ENCODE results near the gene PLXNA2. TPM values are rescaled to one million over a fixed set of nuclear protein-coding genes. Genes with fewer than 3 reads are reported as not detected.

Gene PLXNA2
- total RNA-seq, 2 experiments from 2014 or later = 0.84 to 1.6 TPM

- ChIA-PET POLR2A (interaction anchor here (0.9 kb wide), 1 partner anchor 57 kb away, joined by 3 read pairs; no protein-coding TSS in a partner anchor), CTCF (interaction anchor here (1.2 kb wide), 1 partner anchor 86 kb away, joined by 4 read pairs; no protein-coding TSS in a partner anchor)
- H3K4me1 Mint-ChIP-seq (ENCODE audit: low read depth) = no peaks in the 10 kb centered on the region
- ATAC-seq (no peak), DNase-seq (no peak)
- H3K27ac Mint-ChIP-seq = no peak overlapping the region
- no peaks in the 10 kb centered on the region for H3K36me3 Mint-ChIP-seq (ENCODE audit: low read depth)
- H3K4me3 Mint-ChIP-seq = no peak overlapping the region
- H3K9me3 Mint-ChIP-seq (ENCODE audit: insufficient read depth) = no peaks in the 10 kb centered on the region
- peaks cover 24% of the 10 kb centered on the region for H3K27me3 Mint-ChIP-seq (ENCODE audit: low read depth)
Measured at GRCh38 chr1:208158640-208159554, 85.3 kb downstream of the PLXNA2 start.

GRCh38 chr1:208157769-208158168, 86.4 kb downstream of the PLXNA2 start:
- Mint-ChIP-seq H3K27me3 (ENCODE audit: low read depth) (peaks cover 15% of the 10 kb centered on the region), H3K4me3 (no peak overlapping the region), H3K36me3 (ENCODE audit: low read depth) (no peaks in the 10 kb centered on the region), H3K27ac (no peak overlapping the region), H3K9me3 (ENCODE audit: insufficient read depth) (no peaks in the 10 kb centered on the region), H3K4me1 (ENCODE audit: low read depth) (no peaks in the 10 kb centered on the region)
- ChIA-PET POLR2A (interaction anchor here (0.9 kb wide), 1 partner anchor 56 kb away, joined by 3 read pairs; no protein-coding TSS in a partner anchor), CTCF (interaction anchor here (1.2 kb wide), 1 partner anchor 87 kb away, joined by 4 read pairs; no protein-coding TSS in a partner anchor)
- no peak for DNase-seq
- ATAC-seq = no peak

GRCh38 chr1:208156741-208157140, 87.4 kb downstream of the PLXNA2 start:
- DNase-seq (no peak), ATAC-seq (no peak)
- Mint-ChIP-seq H3K27ac (no peak overlapping the region), H3K36me3 (ENCODE audit: low read depth) (no peaks in the 10 kb centered on the region), H3K4me1 (ENCODE audit: low read depth) (no peaks in the 10 kb centered on the region), H3K27me3 (ENCODE audit: low read depth) (peaks cover 16% of the 10 kb centered on the region), H3K4me3 (no peak overlapping the region), H3K9me3 (ENCODE audit: insufficient read depth) (no peaks in the 10 kb centered on the region)
- CTCF ChIA-PET = interaction anchor here (0.6 kb wide), 1 partner anchor 85 kb away, joined by 3 read pairs; no protein-coding TSS in a partner anchor
- POLR2A ChIA-PET = no interaction called here

- peaks cover 16% of the 10 kb centered on the region for H3K27me3 Mint-ChIP-seq (ENCODE audit: low read depth)
- no peaks in the 10 kb centered on the region for H3K4me1 Mint-ChIP-seq (ENCODE audit: low read depth)
- ChIA-PET POLR2A (no interaction called here), CTCF (interaction anchor here (0.6 kb wide), 1 partner anchor 85 kb away, joined by 3 read pairs; no protein-coding TSS in a partner anchor)
- H3K27ac Mint-ChIP-seq = no peak overlapping the region
- H3K4me3 Mint-ChIP-seq = no peak overlapping the region
- DNase-seq (no peak), ATAC-seq (no peak)
- H3K36me3 Mint-ChIP-seq (ENCODE audit: low read depth) = no peaks in the 10 kb centered on the region
- H3K9me3 Mint-ChIP-seq (ENCODE audit: insufficient read depth) = no peaks in the 10 kb centered on the region
Measured at GRCh38 chr1:208156310-208156709, 87.9 kb downstream of the PLXNA2 start.

- Mint-ChIP-seq H3K27me3 (ENCODE audit: low read depth) (peaks cover 13% of the 10 kb centered on the region), H3K4me3 (no peak overlapping the region), H3K4me1 (ENCODE audit: low read depth) (no peaks in the 10 kb centered on the region), H3K27ac (no peak overlapping the region), H3K36me3 (ENCODE audit: low read depth) (no peaks in the 10 kb centered on the region), H3K9me3 (ENCODE audit: insufficient read depth) (no peaks in the 10 kb centered on the region)
- POLR2A ChIA-PET = no interaction called here
- CTCF ChIA-PET = interaction anchor here (1.0 kb wide), 1 partner anchor 8 kb away, joined by 3 read pairs; no protein-coding TSS in a partner anchor
- DNase-seq (no peak), ATAC-seq (no peak)
Measured at GRCh38 chr1:208154679-208155642, 89.2 kb downstream of the PLXNA2 start.

GRCh38 chr1:208154040-208154439, 90.1 kb downstream of the PLXNA2 start:
- Mint-ChIP-seq H3K4me3 (no peak overlapping the region), H3K4me1 (ENCODE audit: low read depth) (no peaks in the 10 kb centered on the region), H3K27ac (no peak overlapping the region), H3K9me3 (ENCODE audit: insufficient read depth) (no peaks in the 10 kb centered on the region), H3K27me3 (ENCODE audit: low read depth) (peaks cover 13% of the 10 kb centered on the region), H3K36me3 (ENCODE audit: low read depth) (no peaks in the 10 kb centered on the region)
- CTCF ChIA-PET = no interaction called here
- POLR2A ChIA-PET = no interaction called here
- ATAC-seq = no peak
- DNase-seq = no peak

- DNase-seq (no peak), ATAC-seq (no peak)
- Mint-ChIP-seq H3K4me1 (ENCODE audit: low read depth) (no peaks in the 10 kb centered on the region), H3K4me3 (no peak overlapping the region), H3K36me3 (ENCODE audit: low read depth) (no peaks in the 10 kb centered on the region), H3K27me3 (ENCODE audit: low read depth) (peaks cover 13% of the 10 kb centered on the region), H3K9me3 (ENCODE audit: insufficient read depth) (no peaks in the 10 kb centered on the region), H3K27ac (no peak overlapping the region)
- CTCF ChIA-PET = no interaction called here
- POLR2A ChIA-PET = no interaction called here
Measured at GRCh38 chr1:208153386-208153785, 90.8 kb downstream of the PLXNA2 start.

- H3K27me3 Mint-ChIP-seq (ENCODE audit: low read depth) = peaks cover 8% of the 10 kb centered on the region
- ChIA-PET POLR2A (interaction anchor here (0.6 kb wide), 1 partner anchor 320 kb away, joined by 3 read pairs; no protein-coding TSS in a partner anchor), CTCF (interaction anchor here (1.6 kb wide), 1 partner anchor 93 kb away, joined by 7 read pairs; the partner anchor contains the start of gene PLXNA2)
- H3K9me3 Mint-ChIP-seq (ENCODE audit: insufficient read depth) = no peaks in the 10 kb centered on the region
- H3K27ac Mint-ChIP-seq = no peak overlapping the region
- DNase-seq = no peak
- no peak for ATAC-seq
- no peaks in the 10 kb centered on the region for H3K36me3 Mint-ChIP-seq (ENCODE audit: low read depth)
- H3K4me3 Mint-ChIP-seq = no peak overlapping the region
- no peaks in the 10 kb centered on the region for H3K4me1 Mint-ChIP-seq (ENCODE audit: low read depth)
Measured at GRCh38 chr1:208151728-208152598, 92.2 kb downstream of the PLXNA2 start.

GRCh38 chr1:208150833-208151458, 93.2 kb downstream of the PLXNA2 start:
- Mint-ChIP-seq H3K36me3 (ENCODE audit: low read depth) (no peaks in the 10 kb centered on the region), H3K4me3 (no peak overlapping the region), H3K27ac (no peak overlapping the region), H3K9me3 (ENCODE audit: insufficient read depth) (no peaks in the 10 kb centered on the region), H3K4me1 (ENCODE audit: low read depth) (no peaks in the 10 kb centered on the region), H3K27me3 (ENCODE audit: low read depth) (peaks cover 6% of the 10 kb centered on the region)
- ChIA-PET POLR2A (no interaction called here), CTCF (interaction anchor here (1.6 to 2.0 kb wide), 2 partner anchors 19 to 94 kb away, joined by 6 to 7 read pairs; partner anchors contain the start of gene PLXNA2)
- ATAC-seq (no peak), DNase-seq (no peak)

GRCh38 chr1:208149776-208150514, 94.2 kb downstream of the PLXNA2 start:
- no peaks in the 10 kb centered on the region for H3K9me3 Mint-ChIP-seq (ENCODE audit: insufficient read depth)
- no peak for ATAC-seq
- CTCF ChIA-PET = interaction anchor here (1.6 to 2.0 kb wide), 2 partner anchors 18 to 95 kb away, joined by 6 to 7 read pairs; partner anchors contain the start of gene PLXNA2
- no peak overlapping the region for H3K4me3 Mint-ChIP-seq
- no peaks in the 10 kb centered on the region for H3K36me3 Mint-ChIP-seq (ENCODE audit: low read depth)
- POLR2A ChIA-PET = no interaction called here
- DNase-seq = no peak
- no peaks in the 10 kb centered on the region for H3K4me1 Mint-ChIP-seq (ENCODE audit: low read depth)
- H3K27ac Mint-ChIP-seq = no peak overlapping the region
- H3K27me3 Mint-ChIP-seq (ENCODE audit: low read depth) = peaks cover 6% of the 10 kb centered on the region
